WTC11 (cell line): ENCODE results near the gene RPP30.

Experiments
- CBFB ChIP-seq: sonication (generic); formaldehyde crosslinking; IDR thresholded peaks from 2 replicates; pipeline ENCODE4 v1.8.1; 2022; ENCODE audit warnings: mild to moderate bottlenecking, low read depth, missing genetic modification reagents
- CTCF ChIP-seq: fragments of 200-600 bp; IDR thresholded peaks from 2 replicates; pipeline ENCODE4 v1.8.0; 2022; ENCODE audit warnings: antibody characterized with exemption
- JUN ChIP-seq: sonication (generic); formaldehyde crosslinking; IDR thresholded peaks from 2 replicates; pipeline ENCODE4 v1.8.0; 2023; ENCODE audit warnings: mild to moderate bottlenecking, missing genetic modification reagents
- TEAD4 ChIP-seq: sonication (generic); formaldehyde crosslinking; IDR thresholded peaks from 2 replicates; pipeline ENCODE4 v1.8.0; 2022; ENCODE audit warnings: mild to moderate bottlenecking, missing genetic modification reagents
- ZNF425 ChIP-seq: fragments of 250-450 bp; sonication (Bioruptor Pico); conservative IDR thresholded peaks from 2 replicates; pipeline ENCODE4 v1.9.0; 2021; ENCODE audit warnings: mild to moderate bottlenecking

- no peak for TF ChIP-seq CTCF
- no peak for TF ChIP-seq CBFB (CRISPR knock-in tag)
- no peak for TF ChIP-seq JUN (CRISPR knock-in tag)
- TF ChIP-seq ZNF425 (CRISPR knock-in tag) = no peak
- TF ChIP-seq TEAD4 = no peak
Measured at GRCh38 chr10:90944749-90945148, 73.0 kb downstream of the RPP30 start.
